ENCODE measurements around the gene RECK. TPM values are rescaled to one million over a fixed set of nuclear protein-coding genes. Genes with fewer than 3 reads are reported as not detected.

Gene RECK
- total RNA-seq, 1 donor from 2014 or later = 11.1 TPM

DNA sequence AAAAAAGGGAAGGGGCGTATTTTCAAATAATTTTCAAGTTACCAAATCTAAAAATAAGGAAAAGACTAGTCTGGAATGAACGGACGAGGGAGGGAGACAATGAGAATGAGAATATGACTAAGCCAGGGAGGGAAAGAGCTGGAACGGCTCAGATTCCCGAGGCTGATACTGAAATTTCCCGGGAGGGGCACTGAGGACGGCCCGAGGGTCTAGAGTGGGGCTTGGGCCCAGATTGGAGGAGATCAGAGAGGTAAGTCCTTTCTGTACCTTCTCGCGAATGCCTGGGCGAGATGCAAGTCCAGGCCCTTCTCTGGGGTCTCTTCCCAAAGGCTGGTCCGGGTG, 129.1 kb downstream of the RECK start:
- Mint-ChIP-seq H3K9me3 (ENCODE audit: unreplicated experiment) (peaks cover 10% of the 10 kb centered on the region), H3K36me3 (ENCODE audit: unreplicated experiment) (no peaks in the 10 kb centered on the region), H3K4me1 (ENCODE audit: low read depth, unreplicated experiment) (peaks cover 15% of the 10 kb centered on the region), H3K27me3 (ENCODE audit: unreplicated experiment) (peaks cover 10% of the 10 kb centered on the region), H3K4me3 (ENCODE audit: unreplicated experiment) (no peak overlapping the region), H3K27ac (ENCODE audit: unreplicated experiment) (peak overlapping the region; percentile 5)
- TF ChIP-seq CTCF (IDR thresholded peaks at IDR 0.05; ENCODE audit: partially characterized antibody, unreplicated experiment) = no peak
- no peak for DNase-seq

GRCh38 chr9:36166168-36166927, 129.6 kb downstream of the RECK start:
- H3K27me3 Mint-ChIP-seq (ENCODE audit: unreplicated experiment) = peaks cover 9% of the 10 kb centered on the region
- no peak overlapping the region for H3K27ac Mint-ChIP-seq (ENCODE audit: unreplicated experiment)
- peak; percentile 85 for TF ChIP-seq CTCF (IDR thresholded peaks at IDR 0.05; ENCODE audit: partially characterized antibody, unreplicated experiment)
- no peaks in the 10 kb centered on the region for H3K36me3 Mint-ChIP-seq (ENCODE audit: unreplicated experiment)
- H3K4me1 Mint-ChIP-seq (ENCODE audit: low read depth, unreplicated experiment) = peaks cover 10% of the 10 kb centered on the region
- peaks cover 9% of the 10 kb centered on the region for H3K9me3 Mint-ChIP-seq (ENCODE audit: unreplicated experiment)
- DNase-seq = peak; percentile 87
- peak overlapping the region; percentile 20 for H3K4me3 Mint-ChIP-seq (ENCODE audit: unreplicated experiment)

DNA sequence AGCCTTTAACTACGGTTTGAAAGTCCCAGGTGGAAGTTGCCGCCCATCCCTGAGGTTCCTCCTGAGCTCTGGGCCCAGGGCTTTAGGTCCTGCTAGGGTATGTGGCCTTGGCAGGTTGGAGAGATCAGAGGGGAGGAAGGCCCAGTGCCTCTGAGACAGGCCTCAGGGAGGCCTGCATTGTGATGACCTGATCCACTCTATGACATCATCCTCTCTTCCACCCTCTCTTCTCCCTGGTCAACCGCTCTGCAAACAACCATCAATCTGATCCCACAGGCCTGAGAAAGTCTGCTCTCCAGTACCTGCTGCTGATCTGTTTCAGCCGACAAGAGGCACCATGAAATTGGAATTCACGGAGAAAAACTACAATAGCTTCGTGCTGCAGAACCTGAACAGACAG, 132.5 kb downstream of the RECK start, which contains the start of gene CCIN:
Gene CCIN, plus strand, starts transcription at position 223 of the 400 bp plus-strand sequence. Its CDS starts 115 bp downstream, at position 338.
- no peak for DNase-seq
- H3K27ac Mint-ChIP-seq (ENCODE audit: unreplicated experiment) = no peak within 1 kb of the TSS
- H3K4me3 Mint-ChIP-seq (ENCODE audit: unreplicated experiment) = no peak within 1 kb of the TSS
- H3K36me3 Mint-ChIP-seq (ENCODE audit: unreplicated experiment) = no peaks in the 10 kb centered on the region
- no peak for TF ChIP-seq CTCF (IDR thresholded peaks at IDR 0.05; ENCODE audit: partially characterized antibody, unreplicated experiment)
- H3K27me3 Mint-ChIP-seq (ENCODE audit: unreplicated experiment) = no peaks in the 10 kb centered on the region
- H3K9me3 Mint-ChIP-seq (ENCODE audit: unreplicated experiment) = peaks cover 6% of the 10 kb centered on the region
- H3K4me1 Mint-ChIP-seq (ENCODE audit: low read depth, unreplicated experiment) = peaks cover 2% of the 10 kb centered on the region

GRCh38 chr9:36169708-36170107, 133.0 kb downstream of the RECK start:
- Mint-ChIP-seq H3K4me1 (ENCODE audit: low read depth, unreplicated experiment) (peaks cover 2% of the 10 kb centered on the region), H3K27ac (ENCODE audit: unreplicated experiment) (no peak overlapping the region), H3K4me3 (ENCODE audit: unreplicated experiment) (no peak overlapping the region), H3K36me3 (ENCODE audit: unreplicated experiment) (no peaks in the 10 kb centered on the region), H3K27me3 (ENCODE audit: unreplicated experiment) (no peaks in the 10 kb centered on the region), H3K9me3 (ENCODE audit: unreplicated experiment) (peaks cover 4% of the 10 kb centered on the region)
- no peak for TF ChIP-seq CTCF (IDR thresholded peaks at IDR 0.05; ENCODE audit: partially characterized antibody, unreplicated experiment)
- DNase-seq = no peak

- no peak overlapping the region for H3K4me3 Mint-ChIP-seq (ENCODE audit: unreplicated experiment)
- H3K27me3 Mint-ChIP-seq (ENCODE audit: unreplicated experiment) = no peaks in the 10 kb centered on the region
- no peak for DNase-seq
- no peaks in the 10 kb centered on the region for H3K4me1 Mint-ChIP-seq (ENCODE audit: low read depth, unreplicated experiment)
- no peaks in the 10 kb centered on the region for H3K36me3 Mint-ChIP-seq (ENCODE audit: unreplicated experiment)
- TF ChIP-seq CTCF (IDR thresholded peaks at IDR 0.05; ENCODE audit: partially characterized antibody, unreplicated experiment) = no peak
- no peaks in the 10 kb centered on the region for H3K9me3 Mint-ChIP-seq (ENCODE audit: unreplicated experiment)
- no peak overlapping the region for H3K27ac Mint-ChIP-seq (ENCODE audit: unreplicated experiment)
These were observed 133.8 kb downstream of the RECK start for GRCh38 chr9:36170531-36170930.
